IMR-90 (cell line): Measurements from ENCODE around the gene ITPRIP. TPM values are rescaled to one million over a fixed set of nuclear protein-coding genes. Genes with fewer than 3 reads are reported as not detected.

Experiments
- ATAC-seq: fragments of 200-7000 bp; cut with Tn5 transposase; 2 replicates; pipeline ENCODE4 v1.9.1; 2020; ENCODE audit warnings: low read depth, mild to moderate bottlenecking, moderate library complexity
- BruUV-seq: library from RNA; stranded (reverse); fragments of 400-500 nt; replicated peaks from 2 replicates; lab custom pipeline; 2021; lab: Mats Ljungman, UMichigan
- CTCF ChIA-PET: fragments of 300-600 bp; formaldehyde crosslinking; extraction: SDS; loops from one replicate; lab custom pipeline; 2021; ENCODE audit warnings: antibody characterized with exemption; lab: Yijun Ruan, JAX
- POLR2A ChIA-PET: fragments of 300-600 bp; sonication (Branson Sonifier 250); formaldehyde crosslinking; loops from one replicate; lab custom pipeline; 2022; ENCODE audit warnings: antibody characterized with exemption; ENCODE audit not compliant: unreplicated experiment; lab: Charles Lee
- DNase-seq: peaks from one replicate; pipeline ENCODE4 v3.0.0; 2013
- H2AFZ ChIP-seq: replicated peaks from 2 replicates; pipeline ENCODE3; 2013; ENCODE audit warnings: low read length, mild to moderate bottlenecking; ENCODE audit not compliant: poor library complexity
- H2AK5ac ChIP-seq: 2 replicates; pipeline ENCODE4 v1.6.1; 2013; ENCODE audit warnings: low read depth, low read length, inconsistent platforms
- H2AK9ac ChIP-seq: replicated peaks from 2 replicates; pipeline ENCODE3; 2013; ENCODE audit warnings: mild to moderate bottlenecking, low read depth, low read length, moderate library complexity; ENCODE audit not compliant: poor library complexity
- H2BK120ac ChIP-seq: 2 replicates; pipeline ENCODE4 v1.6.1; 2013; ENCODE audit warnings: low read depth, low read length, inconsistent platforms
- H2BK15ac ChIP-seq: 3 replicates; pipeline ENCODE4 v1.6.1; 2013; ENCODE audit warnings: low read depth, low read length, inconsistent platforms
- H2BK20ac ChIP-seq: 2 replicates; pipeline ENCODE4 v1.6.1; 2013; ENCODE audit warnings: low read depth, mild to moderate bottlenecking, inconsistent platforms, low read length, moderate library complexity
- H2BK5ac ChIP-seq: 2 replicates; pipeline ENCODE4 v1.6.1; 2013; ENCODE audit warnings: mild to moderate bottlenecking, low read depth, low read length, inconsistent platforms; ENCODE audit not compliant: poor library complexity, severe bottlenecking
- H3K14ac ChIP-seq: replicated peaks from 2 replicates; pipeline ENCODE4 v1.6.1; 2013; ENCODE audit warnings: low read depth, low read length, inconsistent platforms
- H3K18ac ChIP-seq: 2 replicates; pipeline ENCODE4 v1.6.1; 2013; ENCODE audit warnings: low read depth, low read length, control low read depth
- H3K23ac ChIP-seq: 2 replicates; pipeline ENCODE4 v1.6.1; 2013; ENCODE audit warnings: low read depth, low read length, inconsistent platforms
- H3K27ac ChIP-seq: 2 replicates; pipeline ENCODE4 v1.5.1; 2013; ENCODE audit warnings: mild to moderate bottlenecking, control low read depth, low read length; ENCODE audit not compliant: insufficient read depth
- H3K27me3 ChIP-seq: 2 replicates; pipeline ENCODE4 v1.6.1; 2013; ENCODE audit warnings: low read length; ENCODE audit not compliant: control insufficient read depth, insufficient read depth
- H3K36me3 ChIP-seq: 2 replicates; pipeline ENCODE4 v1.6.1; 2013; ENCODE audit warnings: low read length, mixed read lengths; ENCODE audit not compliant: control insufficient read depth, insufficient read depth
- H3K4ac ChIP-seq: 2 replicates; pipeline ENCODE4 v1.6.1; 2013; ENCODE audit warnings: low read depth, low read length, inconsistent platforms
- H3K4me1 ChIP-seq: 2 replicates; pipeline ENCODE4 v1.6.1; 2013; ENCODE audit warnings: low read length, mixed read lengths; ENCODE audit not compliant: control insufficient read depth, insufficient read depth
- H3K4me2 ChIP-seq: 2 replicates; pipeline ENCODE4 v1.6.1; 2013; ENCODE audit warnings: low read depth, mild to moderate bottlenecking, control low read depth, low read length, moderate library complexity
- H3K4me3 ChIP-seq: 2 replicates; pipeline ENCODE4 v1.5.1; 2013; ENCODE audit warnings: low read depth, mild to moderate bottlenecking, control low read depth, low read length, moderate library complexity; ENCODE audit not compliant: insufficient read depth
- H3K56ac ChIP-seq: 2 replicates; pipeline ENCODE4 v1.6.1; 2013; ENCODE audit warnings: low read length, inconsistent platforms; ENCODE audit not compliant: insufficient read depth; ENCODE audit errors: extremely low read depth
- H3K79me1 ChIP-seq, 2 experiments: 2 replicates each; pipeline ENCODE4 v1.6.1; 2013; ENCODE audit warnings: low read length in 2 of 2, inconsistent platforms in 1 of 2, low read depth in 1 of 2
- H3K9ac ChIP-seq: 2 replicates; pipeline ENCODE4 v1.6.1; 2013; ENCODE audit warnings: low read depth, low read length, control low read depth
- H3K9me1 ChIP-seq: 2 replicates; pipeline ENCODE4 v1.6.1; 2013; ENCODE audit warnings: low read length, inconsistent platforms; ENCODE audit not compliant: insufficient read depth
- H3K9me3 ChIP-seq: 2 replicates; pipeline ENCODE4 v1.6.1; 2013; ENCODE audit warnings: low read length; ENCODE audit not compliant: control insufficient read depth, insufficient read depth
- H4K20me1 ChIP-seq: 2 replicates; pipeline ENCODE4 v1.6.1; 2013; ENCODE audit warnings: low read length, inconsistent platforms; ENCODE audit not compliant: insufficient read depth
- H4K5ac ChIP-seq: 2 replicates; pipeline ENCODE4 v1.6.1; 2013; ENCODE audit warnings: mild to moderate bottlenecking, low read depth, low read length, control low read depth
- H4K8ac ChIP-seq, 2 experiments: 2 replicates each; pipeline ENCODE4 v1.6.1; 2013; ENCODE audit warnings: low read depth in 2 of 2, low read length in 2 of 2, control low read depth in 1 of 2, inconsistent platforms in 1 of 2
- H4K91ac ChIP-seq: 2 replicates; pipeline ENCODE4 v1.6.1; 2013; ENCODE audit warnings: low read depth, low read length, inconsistent platforms; ENCODE audit not compliant: insufficient read depth
- MAZ ChIP-seq: IDR thresholded peaks from 2 replicates; pipeline ENCODE4 v1.6.1; 2012; ENCODE audit warnings: low read depth, mild to moderate bottlenecking, low read length, improper control_type of control experiment, moderate library complexity, borderline replicate concordance
- MXI1 ChIP-seq: IDR thresholded peaks from 2 replicates; pipeline ENCODE4 v1.6.1; 2012; ENCODE audit warnings: low read depth, mild to moderate bottlenecking, low read length, moderate library complexity, borderline replicate concordance
- NFE2L2 ChIP-seq: fragments of 150-350 bp; IDR thresholded peaks from 2 replicates; pipeline ENCODE4 v1.6.1; 2016; ENCODE audit warnings: low read depth, mild to moderate bottlenecking, low read length
- POLR2A ChIP-seq: IDR thresholded peaks from 2 replicates; pipeline ENCODE4 v1.6.1; 2012; ENCODE audit warnings: mild to moderate bottlenecking, low read depth, low read length
- RAD21 ChIP-seq: IDR thresholded peaks from 2 replicates; pipeline ENCODE4 v1.6.1; 2012; ENCODE audit warnings: low read length, improper control_type of control experiment
- RFX5 ChIP-seq: IDR thresholded peaks from 2 replicates; pipeline ENCODE4 v1.8.0; 2012; ENCODE audit warnings: low read depth, mild to moderate bottlenecking, low read length, moderate library complexity
- WGBS, 2 experiments: methylation state at CpG; one replicate each; pipeline versions ENCODE4 v1.1.5 to v1.1.7; 2013; ENCODE audit warnings: missing lambda C conversion rate in 2 of 2; ENCODE audit not compliant: insufficient read length in 1 of 2; ENCODE audit errors: extremely low coverage in 2 of 2; 5-methylcytosine and 5-hydroxymethylcytosine counted together
- dilution Hi-C: fragments of 300-500 bp; cut with HindIII; formaldehyde crosslinking; loops from one replicate; pipeline ENCODE4 v1.14.3; 2018; ENCODE audit warnings: low sequenced_read_pairs; ENCODE audit not compliant: unreplicated experiment
- in situ Hi-C: fragments of 300-500 bp; cut with MboI; formaldehyde crosslinking; loops from 3 replicates; pipeline ENCODE4 v1.14.3; 2019; ENCODE audit warnings: low sequenced_read_pairs, inconsistent platforms, mixed read lengths
- intact Hi-C: fragments of 100-400 bp; cut with micrococcal nuclease; formaldehyde crosslinking; loops from 2 replicates; pipeline ENCODE4 v1.10.0; 2022
- polyA plus RNA-seq, 3 experiments: library from polyadenylated mRNA; depleted of rRNA; stranded (reverse); fragments of >200 nt; gene quantifications; 2 replicates each; pipeline ENCODE4 v1.2.3, GENCODE V29; 2012; ENCODE audit warnings: low replicate concordance in 1 of 3
- total RNA-seq: library from RNA; depleted of rRNA; stranded (reverse); fragments of >200 nt; gene quantifications from 2 replicates; pipeline ENCODE4 v1.2.3, GENCODE V29; 2012
- TF ChIP-seq, protein P1 (sequence below): fragments of 150-350 bp; IDR thresholded peaks from 2 replicates; pipeline ENCODE4 v1.6.1; 2016; ENCODE audit warnings: low read depth, mild to moderate bottlenecking, low read length, moderate library complexity, borderline replicate concordance

The ITPRIP gene
- total and polyA plus RNA-seq, 2 of the 4 experiments (the other 2 are of a cell fraction), result 7.5 to 31.9 TPM

DNA sequence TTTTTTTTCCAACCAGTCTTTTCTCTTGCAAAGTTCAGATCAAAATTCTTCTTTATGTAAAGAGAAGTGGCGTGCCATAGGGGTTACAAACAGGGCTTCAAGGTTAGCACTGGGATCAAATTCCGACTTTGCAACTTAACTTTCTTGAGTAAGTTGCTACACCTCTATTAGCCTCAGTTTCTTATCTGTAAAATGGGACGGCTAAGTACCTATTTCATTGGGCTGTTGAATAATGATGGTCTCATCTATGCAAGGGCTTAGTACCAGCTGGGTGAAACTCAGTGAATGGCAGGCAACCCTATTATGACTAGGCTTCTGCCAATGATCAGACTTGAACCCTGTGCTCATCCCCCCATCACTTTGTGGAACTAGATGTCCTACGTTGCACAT lies 33.9 kb downstream of the ITPRIP start:
- in situ Hi-C loops, result no loop called here
- H2BK120ac ChIP-seq, result no peak overlapping the region
- H3K27me3 ChIP-seq, result no peaks in the 10 kb centered on the region
- no peak overlapping the region for H3K4me3 ChIP-seq
- no CpG with 5 or more reads among the region's 4 CpGs for WGBS, 2 experiments
- H4K5ac ChIP-seq, result no peak overlapping the region
- peaks cover 9% of the 10 kb centered on the region for H4K20me1 ChIP-seq
- H3K79me1 ChIP-seq, result peaks cover 3 to 43% of the 10 kb centered on the region in 2 experiments; a peak in 3 of 4 replicates
- H4K8ac ChIP-seq, result no peak overlapping the region
- no peak overlapping the region for H4K91ac ChIP-seq
- H2BK15ac ChIP-seq, result no peak overlapping the region
- H3K14ac ChIP-seq, result no peak overlapping the region
- ATAC-seq (no peak), DNase-seq (no peak)
- H2AK9ac ChIP-seq, result no peak overlapping the region
- H2AFZ ChIP-seq, result no peak overlapping the region
- POLR2A ChIA-PET, result no interaction called here
- H3K18ac ChIP-seq, result no peak overlapping the region
- BruUV-seq, result no TSS peak
- no peak overlapping the region for H3K27ac ChIP-seq
- H3K9me1 ChIP-seq, result peaks cover 25% of the 10 kb centered on the region; the same call in 1 of the 2 replicates
- no peak for TF ChIP-seq MXI1
- TF ChIP-seq MAZ, result no peak
- no peak for TF ChIP-seq NFE2L2
- TF ChIP-seq RFX5, result no peak
- TF ChIP-seq, protein P1, sequence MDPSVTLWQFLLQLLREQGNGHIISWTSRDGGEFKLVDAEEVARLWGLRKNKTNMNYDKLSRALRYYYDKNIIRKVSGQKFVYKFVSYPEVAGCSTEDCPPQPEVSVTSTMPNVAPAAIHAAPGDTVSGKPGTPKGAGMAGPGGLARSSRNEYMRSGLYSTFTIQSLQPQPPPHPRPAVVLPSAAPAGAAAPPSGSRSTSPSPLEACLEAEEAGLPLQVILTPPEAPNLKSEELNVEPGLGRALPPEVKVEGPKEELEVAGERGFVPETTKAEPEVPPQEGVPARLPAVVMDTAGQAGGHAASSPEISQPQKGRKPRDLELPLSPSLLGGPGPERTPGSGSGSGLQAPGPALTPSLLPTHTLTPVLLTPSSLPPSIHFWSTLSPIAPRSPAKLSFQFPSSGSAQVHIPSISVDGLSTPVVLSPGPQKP, result no peak
- no peak for TF ChIP-seq POLR2A
- no peak for TF ChIP-seq RAD21
- no peak overlapping the region for H3K9ac ChIP-seq
- intact Hi-C loops, result no loop called here
- no peaks in the 10 kb centered on the region for H3K9me3 ChIP-seq
- H3K4me2 ChIP-seq, result no peak overlapping the region
- H3K56ac ChIP-seq, result no peak overlapping the region
- peak overlapping the region; percentile 10; the same call in 1 of the 2 replicates for H2AK5ac ChIP-seq
- H3K36me3 ChIP-seq, result peaks cover 2% of the 10 kb centered on the region; the same call in 1 of the 2 replicates
- CTCF ChIA-PET, result no interaction called here
- H2BK20ac ChIP-seq, result no peak overlapping the region
- no peak overlapping the region for H3K4ac ChIP-seq
- H3K4me1 ChIP-seq, result peaks cover 17% of the 10 kb centered on the region
- no peak overlapping the region for H3K23ac ChIP-seq
- H2BK5ac ChIP-seq, result no peak overlapping the region
- dilution Hi-C loops, result no loop called here
